IMR-90 (cell line): ENCODE results near the gene RAVER1. TPM values are rescaled to one million over a fixed set of nuclear protein-coding genes. Genes with fewer than 3 reads are reported as not detected.

Experiments used
- ATAC-seq: fragments of 200-7000 bp; cut with Tn5 transposase; 2 replicates; pipeline ENCODE4 v1.9.1; 2020; ENCODE audit warnings: low read depth, mild to moderate bottlenecking, moderate library complexity
- BruUV-seq: library from RNA; stranded (reverse); fragments of 400-500 nt; replicated peaks from 2 replicates; lab custom pipeline; 2021; lab: Mats Ljungman, UMichigan
- CTCF ChIA-PET: fragments of 300-600 bp; formaldehyde crosslinking; extraction: SDS; loops from one replicate; lab custom pipeline; 2021; ENCODE audit warnings: antibody characterized with exemption; lab: Yijun Ruan, JAX
- POLR2A ChIA-PET: fragments of 300-600 bp; sonication (Branson Sonifier 250); formaldehyde crosslinking; loops from one replicate; lab custom pipeline; 2022; ENCODE audit warnings: antibody characterized with exemption; ENCODE audit not compliant: unreplicated experiment; lab: Charles Lee
- DNase-seq: peaks from one replicate; pipeline ENCODE4 v3.0.0; 2013
- H2AFZ ChIP-seq: replicated peaks from 2 replicates; pipeline ENCODE3; 2013; ENCODE audit warnings: low read length, mild to moderate bottlenecking; ENCODE audit not compliant: poor library complexity
- H2AK5ac ChIP-seq: 2 replicates; pipeline ENCODE4 v1.6.1; 2013; ENCODE audit warnings: low read depth, low read length, inconsistent platforms
- H2AK9ac ChIP-seq: replicated peaks from 2 replicates; pipeline ENCODE3; 2013; ENCODE audit warnings: mild to moderate bottlenecking, low read depth, low read length, moderate library complexity; ENCODE audit not compliant: poor library complexity
- H2BK120ac ChIP-seq: 2 replicates; pipeline ENCODE4 v1.6.1; 2013; ENCODE audit warnings: low read depth, low read length, inconsistent platforms
- H2BK15ac ChIP-seq: 3 replicates; pipeline ENCODE4 v1.6.1; 2013; ENCODE audit warnings: low read depth, low read length, inconsistent platforms
- H2BK20ac ChIP-seq: 2 replicates; pipeline ENCODE4 v1.6.1; 2013; ENCODE audit warnings: low read depth, mild to moderate bottlenecking, inconsistent platforms, low read length, moderate library complexity
- H2BK5ac ChIP-seq: 2 replicates; pipeline ENCODE4 v1.6.1; 2013; ENCODE audit warnings: mild to moderate bottlenecking, low read depth, low read length, inconsistent platforms; ENCODE audit not compliant: poor library complexity, severe bottlenecking
- H3K14ac ChIP-seq: replicated peaks from 2 replicates; pipeline ENCODE4 v1.6.1; 2013; ENCODE audit warnings: low read depth, low read length, inconsistent platforms
- H3K18ac ChIP-seq: 2 replicates; pipeline ENCODE4 v1.6.1; 2013; ENCODE audit warnings: low read depth, low read length, control low read depth
- H3K23ac ChIP-seq: 2 replicates; pipeline ENCODE4 v1.6.1; 2013; ENCODE audit warnings: low read depth, low read length, inconsistent platforms
- H3K27ac ChIP-seq: 2 replicates; pipeline ENCODE4 v1.5.1; 2013; ENCODE audit warnings: mild to moderate bottlenecking, control low read depth, low read length; ENCODE audit not compliant: insufficient read depth
- H3K27me3 ChIP-seq: 2 replicates; pipeline ENCODE4 v1.6.1; 2013; ENCODE audit warnings: low read length; ENCODE audit not compliant: control insufficient read depth, insufficient read depth
- H3K36me3 ChIP-seq: 2 replicates; pipeline ENCODE4 v1.6.1; 2013; ENCODE audit warnings: low read length, mixed read lengths; ENCODE audit not compliant: control insufficient read depth, insufficient read depth
- H3K4ac ChIP-seq: 2 replicates; pipeline ENCODE4 v1.6.1; 2013; ENCODE audit warnings: low read depth, low read length, inconsistent platforms
- H3K4me1 ChIP-seq: 2 replicates; pipeline ENCODE4 v1.6.1; 2013; ENCODE audit warnings: low read length, mixed read lengths; ENCODE audit not compliant: control insufficient read depth, insufficient read depth
- H3K4me2 ChIP-seq: 2 replicates; pipeline ENCODE4 v1.6.1; 2013; ENCODE audit warnings: low read depth, mild to moderate bottlenecking, control low read depth, low read length, moderate library complexity
- H3K4me3 ChIP-seq: 2 replicates; pipeline ENCODE4 v1.5.1; 2013; ENCODE audit warnings: low read depth, mild to moderate bottlenecking, control low read depth, low read length, moderate library complexity; ENCODE audit not compliant: insufficient read depth
- H3K56ac ChIP-seq: 2 replicates; pipeline ENCODE4 v1.6.1; 2013; ENCODE audit warnings: low read length, inconsistent platforms; ENCODE audit not compliant: insufficient read depth; ENCODE audit errors: extremely low read depth
- H3K79me1 ChIP-seq, 2 experiments: 2 replicates each; pipeline ENCODE4 v1.6.1; 2013; ENCODE audit warnings: low read length in 2 of 2, inconsistent platforms in 1 of 2, low read depth in 1 of 2
- H3K9ac ChIP-seq: 2 replicates; pipeline ENCODE4 v1.6.1; 2013; ENCODE audit warnings: low read depth, low read length, control low read depth
- H3K9me1 ChIP-seq: 2 replicates; pipeline ENCODE4 v1.6.1; 2013; ENCODE audit warnings: low read length, inconsistent platforms; ENCODE audit not compliant: insufficient read depth
- H3K9me3 ChIP-seq: 2 replicates; pipeline ENCODE4 v1.6.1; 2013; ENCODE audit warnings: low read length; ENCODE audit not compliant: control insufficient read depth, insufficient read depth
- H4K20me1 ChIP-seq: 2 replicates; pipeline ENCODE4 v1.6.1; 2013; ENCODE audit warnings: low read length, inconsistent platforms; ENCODE audit not compliant: insufficient read depth
- H4K5ac ChIP-seq: 2 replicates; pipeline ENCODE4 v1.6.1; 2013; ENCODE audit warnings: mild to moderate bottlenecking, low read depth, low read length, control low read depth
- H4K8ac ChIP-seq, 2 experiments: 2 replicates each; pipeline ENCODE4 v1.6.1; 2013; ENCODE audit warnings: low read depth in 2 of 2, low read length in 2 of 2, control low read depth in 1 of 2, inconsistent platforms in 1 of 2
- H4K91ac ChIP-seq: 2 replicates; pipeline ENCODE4 v1.6.1; 2013; ENCODE audit warnings: low read depth, low read length, inconsistent platforms; ENCODE audit not compliant: insufficient read depth
- CEBPB ChIP-seq: IDR thresholded peaks from 2 replicates; pipeline ENCODE4 v1.6.1; 2012; ENCODE audit warnings: low read depth, low read length, improper control_type of control experiment
- FOS ChIP-seq: fragments of 150-350 bp; IDR thresholded peaks from 2 replicates; pipeline ENCODE4 v1.6.1; 2016; ENCODE audit warnings: low read depth, low read length
- MAZ ChIP-seq: IDR thresholded peaks from 2 replicates; pipeline ENCODE4 v1.6.1; 2012; ENCODE audit warnings: low read depth, mild to moderate bottlenecking, low read length, improper control_type of control experiment, moderate library complexity, borderline replicate concordance
- WGBS, 2 experiments: methylation state at CpG; one replicate each; pipeline versions ENCODE4 v1.1.5 to v1.1.7; 2013; ENCODE audit warnings: missing lambda C conversion rate in 2 of 2; ENCODE audit not compliant: insufficient read length in 1 of 2; ENCODE audit errors: extremely low coverage in 2 of 2; 5-methylcytosine and 5-hydroxymethylcytosine counted together
- dilution Hi-C: fragments of 300-500 bp; cut with HindIII; formaldehyde crosslinking; loops from one replicate; pipeline ENCODE4 v1.14.3; 2018; ENCODE audit warnings: low sequenced_read_pairs; ENCODE audit not compliant: unreplicated experiment
- in situ Hi-C: fragments of 300-500 bp; cut with MboI; formaldehyde crosslinking; loops from 3 replicates; pipeline ENCODE4 v1.14.3; 2019; ENCODE audit warnings: low sequenced_read_pairs, inconsistent platforms, mixed read lengths
- intact Hi-C: fragments of 100-400 bp; cut with micrococcal nuclease; formaldehyde crosslinking; loops from 2 replicates; pipeline ENCODE4 v1.10.0; 2022
- polyA plus RNA-seq, 3 experiments: library from polyadenylated mRNA; depleted of rRNA; stranded (reverse); fragments of >200 nt; gene quantifications; 2 replicates each; pipeline ENCODE4 v1.2.3, GENCODE V29; 2012; ENCODE audit warnings: low replicate concordance in 1 of 3
- total RNA-seq: library from RNA; depleted of rRNA; stranded (reverse); fragments of >200 nt; gene quantifications from 2 replicates; pipeline ENCODE4 v1.2.3, GENCODE V29; 2012

Gene RAVER1
- total and polyA plus RNA-seq, 2 of the 4 experiments (the other 2 are of a cell fraction), result 2.7 to 18.1 TPM

DNA sequence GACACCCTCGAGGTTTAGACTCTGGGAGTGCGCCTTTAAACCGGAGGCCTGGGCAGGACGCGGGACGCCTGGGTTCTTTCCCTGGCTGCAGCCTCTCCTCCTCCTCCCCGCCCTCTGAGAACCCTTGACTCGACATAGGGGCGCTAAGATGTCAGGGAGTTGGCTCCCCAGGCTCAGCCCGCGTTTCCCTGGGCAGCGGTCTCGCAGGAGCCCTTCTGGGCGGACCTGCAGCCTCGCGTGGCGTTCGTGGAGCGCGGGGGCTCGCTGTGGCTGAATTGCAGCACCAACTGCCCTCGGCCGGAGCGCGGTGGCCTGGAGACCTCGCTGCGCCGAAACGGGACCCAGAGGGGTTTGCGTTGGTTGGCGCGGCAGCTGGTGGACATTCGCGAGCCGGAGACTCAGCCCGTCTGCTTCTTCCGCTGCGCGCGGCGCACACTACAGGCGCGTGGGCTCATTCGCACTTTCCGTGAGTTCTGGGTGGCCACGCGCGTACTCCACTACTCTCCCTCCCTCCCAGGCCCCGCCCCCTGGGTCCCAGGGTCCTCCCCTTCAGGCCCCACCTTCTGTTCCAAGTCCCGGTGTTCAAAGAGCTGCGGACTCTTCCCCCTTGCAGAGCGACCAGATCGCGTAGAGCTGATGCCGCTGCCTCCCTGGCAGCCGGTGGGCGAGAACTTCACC is 42.3 kb downstream of the RAVER1 start:
- ChIA-PET CTCF (interaction anchor here (0.7 to 1.1 kb wide), 2 partner anchors 21 to 81 kb away, joined by 3 to 4 read pairs; no protein-coding TSS in a partner anchor), POLR2A (interaction anchor here (0.6 to 1.6 kb wide), 4 partner anchors 14 to 82 kb away, joined by 3 to 8 read pairs (median 4); partner anchors contain the start of gene ICAM1)
- Histone ChIP-seq H2BK5ac (no peak overlapping the region), H3K4me1 (peaks cover 23% of the 10 kb centered on the region), H3K36me3 (peaks cover 14% of the 10 kb centered on the region; the same call in 1 of the 2 replicates), H2BK15ac (no peak overlapping the region), H2AK9ac (peak overlapping the region; percentile 88), H2AK5ac (peak overlapping the region; percentile 30; the same call in 1 of the 2 replicates), H3K79me1 (peaks cover 0 to 4% of the 10 kb centered on the region in 2 experiments; a peak in 1 of 4 replicates), H3K23ac (peak overlapping the region; percentile 44; the same call in 1 of the 2 replicates), H3K14ac (no peak overlapping the region), H4K5ac (no peak overlapping the region), H3K27ac (peak overlapping the region; percentile 18; the same call in 1 of the 2 replicates), H3K9ac (peak overlapping the region; percentile 29), H3K56ac (no peak overlapping the region), H3K4me3 (peak overlapping the region; percentile 77), H3K9me3 (no peaks in the 10 kb centered on the region), H4K20me1 (peaks cover 6% of the 10 kb centered on the region), H3K18ac (no peak overlapping the region; the same call in 1 of the 2 replicates), H3K9me1 (peaks cover 10% of the 10 kb centered on the region), H2AFZ (peak overlapping the region; percentile 92), H3K27me3 (no peaks in the 10 kb centered on the region; the same call in 1 of the 2 replicates), H4K91ac (peak overlapping the region; percentile 41; the same call in 1 of the 2 replicates), H4K8ac (peak overlapping the region; percentile 31 to 34; a peak in 2 of 4 replicates), H3K4ac (peak overlapping the region; percentile 55), H2BK20ac (no peak overlapping the region), H3K4me2 (peak overlapping the region; percentile 96), H2BK120ac (no peak overlapping the region)
- TF ChIP-seq FOS (no peak), MAZ (peak; percentile 56; the same call in 1 of the 2 replicates), CEBPB (no peak)
- ATAC-seq (peak; percentile 56), DNase-seq (peak; percentile 54)
- in situ Hi-C loops, result no loop called here
- intact Hi-C loops, result no loop called here
- 1% methylated on average over 34 of the region's 57 CpGs; no CpG with 5 or more reads in 1 of the 2 experiments for WGBS, 2 experiments
- no TSS peak for BruUV-seq
- dilution Hi-C loops, result no loop called here
